NCI-H524 treated with DMSO at 0.1 percent for 48 hours (cell line): ENCODE measurements around the gene ERI2.

Experiments used
- DNase-seq: peaks from one replicate; lab custom pipeline; 2025; lab: John Stamatoyannopoulos, UW

Gene ERI2

GRCh38 chr16:20806168-20807050, at the start of gene ERI2, which contains the start of gene REXO5:
Gene ERI2 (minus strand): TSS chr16:20806472. CDS start chr16:20806430, 42 bp downstream.
Gene REXO5 (plus strand): TSS chr16:20806527. CDS start chr16:20806954, 427 bp downstream.
- peak; percentile 63 for DNase-seq

GRCh38 chr16:20854963-20855362, 48.7 kb upstream of the ERI2 start:
- DNase-seq: no peak

GRCh38 chr16:20853981-20854620, 47.8 kb upstream of the ERI2 start:
- no peak for DNase-seq

GRCh38 chr16:20853143-20853542, 46.9 kb upstream of the ERI2 start:
- no peak for DNase-seq

- DNase-seq: no peak
Measured at GRCh38 chr16:20851601-20852000, 45.3 kb upstream of the ERI2 start.

- DNase-seq: no peak
Measured at GRCh38 chr16:20850981-20851380, 44.7 kb upstream of the ERI2 start.

GRCh38 chr16:20849589-20850390, 43.5 kb upstream of the ERI2 start:
- peak; percentile 23 for DNase-seq

GRCh38 chr16:20847550-20847949, 41.3 kb upstream of the ERI2 start:
- DNase-seq: no peak

- DNase-seq: no peak
Measured at GRCh38 chr16:20846551-20846950, 40.3 kb upstream of the ERI2 start.

- no peak for DNase-seq
Measured at GRCh38 chr16:20846030-20846429, 39.8 kb upstream of the ERI2 start.

GRCh38 chr16:20844588-20844987, 38.3 kb upstream of the ERI2 start:
- DNase-seq: no peak

GRCh38 chr16:20844054-20844453, 37.8 kb upstream of the ERI2 start:
- no peak for DNase-seq

- DNase-seq: no peak
Measured at GRCh38 chr16:20839504-20839903, 33.2 kb upstream of the ERI2 start.

GRCh38 chr16:20838240-20838639, 32.0 kb upstream of the ERI2 start:
- DNase-seq: no peak

- DNase-seq: no peak
Measured at GRCh38 chr16:20833086-20833485, 26.8 kb upstream of the ERI2 start.

- no peak for DNase-seq
Measured at GRCh38 chr16:20830372-20830771, 24.1 kb upstream of the ERI2 start.

- no peak for DNase-seq
Measured at GRCh38 chr16:20829536-20829935, 23.3 kb upstream of the ERI2 start.

- DNase-seq: no peak
Measured at GRCh38 chr16:20826039-20826566, 19.8 kb upstream of the ERI2 start.

GRCh38 chr16:20822521-20823325, 16.5 kb upstream of the ERI2 start:
- DNase-seq: no peak

- DNase-seq: no peak
Measured at GRCh38 chr16:20821682-20822081, 15.4 kb upstream of the ERI2 start.

GRCh38 chr16:20818929-20819585, 12.8 kb upstream of the ERI2 start:
- no peak for DNase-seq
